ENCODE measurements around the gene SMPDL3A.
A peak's percentile ranks its signal among the peaks of the same experiment; 100 is the strongest.

SMPDL3A gene

DNA sequence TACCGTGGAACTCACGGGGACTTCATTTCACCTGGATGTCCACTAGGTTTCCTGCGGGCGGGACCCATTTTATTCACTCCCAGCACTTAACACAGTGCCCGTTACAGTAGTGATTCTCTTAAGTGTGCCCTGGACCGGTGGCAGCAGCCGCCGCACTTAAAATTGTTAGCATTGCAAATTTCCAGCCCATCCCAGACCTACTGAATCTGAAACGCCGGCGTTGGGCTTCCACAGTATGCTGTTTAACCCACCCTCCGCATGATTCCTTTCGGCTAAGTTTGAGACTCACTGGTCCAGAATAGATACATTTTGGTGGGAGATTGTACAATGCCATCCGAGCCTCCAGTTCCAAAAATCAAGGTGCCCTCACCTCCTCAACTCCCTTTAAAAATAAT is 967 bp downstream of the SMPDL3A start:
- TF ChIP-seq L3MBTL2 (conservative IDR thresholded peaks at IDR 0.05) (no peak), SP1 (IDR thresholded peaks at IDR 0.05) (no peak), FOXM1 (IDR thresholded peaks at IDR 0.05; ENCODE audit: borderline replicate concordance) (no peak), HDGF (IDR thresholded peaks at IDR 0.05; ENCODE audit: borderline replicate concordance) (no peak), FOXK2 (IDR thresholded peaks at IDR 0.05) (no peak), ZNF384 (IDR thresholded peaks at IDR 0.05) (no peak), CTBP1 (IDR thresholded peaks at IDR 0.05; ENCODE audit: borderline replicate concordance) (no peak), ELF4 (IDR thresholded peaks at IDR 0.05) (no peak), NFRKB (IDR thresholded peaks at IDR 0.05) (no peak)

DNA sequence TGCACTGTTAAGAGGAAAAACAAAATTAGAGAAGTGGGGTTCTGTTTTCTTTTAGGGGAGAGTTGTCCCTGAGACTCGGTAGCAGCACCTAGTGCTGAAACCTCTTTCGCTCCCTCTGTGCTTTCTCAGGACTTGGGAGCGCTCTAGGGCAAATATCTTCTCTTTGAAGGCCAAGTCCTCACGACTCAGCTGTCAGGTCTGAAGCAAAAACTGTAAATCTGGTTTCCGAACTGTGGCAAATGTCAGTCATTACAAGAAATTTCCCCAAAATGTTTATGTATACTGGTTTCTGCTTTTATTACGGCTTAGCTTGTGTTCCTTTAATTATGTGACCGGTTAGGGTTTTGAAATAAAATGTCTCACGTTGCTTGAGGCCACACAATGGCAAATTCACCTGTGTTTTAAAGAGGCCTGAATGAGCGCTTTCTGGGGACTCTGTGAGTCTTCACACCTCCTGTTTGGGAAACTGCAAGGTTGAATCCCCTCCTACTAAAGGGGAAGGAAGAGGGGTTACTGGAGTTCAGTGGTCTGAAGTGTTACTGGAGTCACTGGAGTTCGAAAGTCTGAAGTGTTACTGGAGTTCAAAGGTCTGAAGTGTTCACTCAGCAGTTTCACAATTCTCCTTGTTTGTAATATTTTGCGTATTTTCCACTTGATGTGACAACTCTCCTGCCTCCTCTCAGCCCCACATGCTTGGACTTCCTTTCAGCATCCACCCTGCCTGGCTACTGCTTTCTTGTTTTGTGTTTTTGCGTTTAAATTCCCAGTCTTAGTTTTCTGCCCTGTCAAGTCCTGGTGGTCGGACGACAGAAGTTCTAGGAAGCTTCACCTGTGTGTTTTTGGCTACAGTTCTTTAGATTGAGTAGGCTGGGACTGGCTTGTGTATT is 1.6 kb downstream of the SMPDL3A start:
- ChIA-PET POLR2A (no interaction called here), CTCF (interaction anchor here (0.6 to 2.1 kb wide), 4 partner anchors 12 to 1103 kb away, joined by 3 to 11 read pairs (median 4); no protein-coding TSS in a partner anchor)
- TF ChIP-seq BHLHE40 (IDR thresholded peaks at IDR 0.05; ENCODE audit: borderline replicate concordance) (no peak), FOXM1 (IDR thresholded peaks at IDR 0.05; ENCODE audit: borderline replicate concordance) (no peak), L3MBTL2 (conservative IDR thresholded peaks at IDR 0.05) (no peak), SP1 (IDR thresholded peaks at IDR 0.05) (no peak), LEF1 (IDR thresholded peaks at IDR 0.05; ENCODE audit: borderline replicate concordance) (no peak)
- TF ChIP-seq, protein P1, sequence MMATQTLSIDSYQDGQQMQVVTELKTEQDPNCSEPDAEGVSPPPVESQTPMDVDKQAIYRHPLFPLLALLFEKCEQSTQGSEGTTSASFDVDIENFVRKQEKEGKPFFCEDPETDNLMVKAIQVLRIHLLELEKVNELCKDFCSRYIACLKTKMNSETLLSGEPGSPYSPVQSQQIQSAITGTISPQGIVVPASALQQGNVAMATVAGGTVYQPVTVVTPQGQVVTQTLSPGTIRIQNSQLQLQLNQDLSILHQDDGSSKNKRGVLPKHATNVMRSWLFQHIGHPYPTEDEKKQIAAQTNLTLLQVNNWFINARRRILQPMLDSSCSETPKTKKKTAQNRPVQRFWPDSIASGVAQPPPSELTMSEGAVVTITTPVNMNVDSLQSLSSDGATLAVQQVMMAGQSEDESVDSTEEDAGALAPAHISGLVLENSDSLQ (IDR thresholded peaks at IDR 0.05) = peak; percentile 66
- DNase-seq (ENCODE audit: extremely low spot score) = no peak

More for the DNA sequence above, 967 bp downstream of the SMPDL3A start:
- ChIA-PET CTCF (interaction anchor here (0.6 to 2.1 kb wide), 5 partner anchors 8 to 594 kb away, joined by 3 to 11 read pairs (median 3); no protein-coding TSS in a partner anchor), POLR2A (interaction anchor here (0.8 to 1.9 kb wide), 14 partner anchors 8 to 63 kb away, joined by 3 to 16 read pairs (median 4); partner anchors contain the start of gene FABP7)
- DNase-seq (ENCODE audit: extremely low spot score) = no peak

DNA sequence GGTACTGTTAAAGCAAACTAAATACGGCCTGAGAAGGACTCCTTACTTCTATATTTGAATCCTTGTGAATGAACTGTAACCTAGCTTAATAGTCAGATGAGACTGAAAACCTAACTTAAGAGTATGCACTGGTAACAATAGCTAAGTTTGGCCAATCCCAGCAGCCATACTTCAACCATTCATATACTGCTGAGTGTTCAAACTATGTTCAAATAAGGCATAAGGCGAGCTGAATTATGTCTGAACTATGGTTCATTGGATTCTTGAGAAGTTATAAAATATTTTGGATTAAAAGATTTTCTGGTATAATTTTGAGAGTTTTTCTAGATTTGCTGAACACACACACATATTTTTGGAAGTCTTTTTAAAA is 2.2 kb downstream of the SMPDL3A start:
- DNase-seq (ENCODE audit: extremely low spot score) = no peak
- CTCF ChIA-PET = interaction anchor here (1.0 kb wide), 1 partner anchor 11 kb away, joined by 3 read pairs; no protein-coding TSS in a partner anchor
- POLR2A ChIA-PET = no interaction called here
- TF ChIP-seq SP1 (IDR thresholded peaks at IDR 0.05) = no peak
- no peak for TF ChIP-seq FOXM1 (IDR thresholded peaks at IDR 0.05; ENCODE audit: borderline replicate concordance)
- TF ChIP-seq NFRKB (IDR thresholded peaks at IDR 0.05) = no peak
- no peak for TF ChIP-seq SUZ12 (IDR thresholded peaks at IDR 0.05)
- TF ChIP-seq LEF1 (IDR thresholded peaks at IDR 0.05; ENCODE audit: borderline replicate concordance) = no peak
- TF ChIP-seq BHLHE40 (IDR thresholded peaks at IDR 0.05; ENCODE audit: borderline replicate concordance) = no peak
- TF ChIP-seq TARDBP (IDR thresholded peaks at IDR 0.05) = no peak
- TF ChIP-seq HDGF (IDR thresholded peaks at IDR 0.05; ENCODE audit: borderline replicate concordance) = no peak
- no peak for TF ChIP-seq ZNF384 (IDR thresholded peaks at IDR 0.05)
- no peak for TF ChIP-seq ARNT (IDR thresholded peaks at IDR 0.05)
- no peak for TF ChIP-seq L3MBTL2 (conservative IDR thresholded peaks at IDR 0.05)
- TF ChIP-seq FOXK2 (IDR thresholded peaks at IDR 0.05) = no peak
- TF ChIP-seq CTBP1 (IDR thresholded peaks at IDR 0.05; ENCODE audit: borderline replicate concordance) = no peak
- TF ChIP-seq, protein P1 (IDR thresholded peaks at IDR 0.05) = no peak
- TF ChIP-seq FOXA1 (IDR thresholded peaks at IDR 0.05) = no peak
- TF ChIP-seq ELF4 (IDR thresholded peaks at IDR 0.05) = no peak

DNA sequence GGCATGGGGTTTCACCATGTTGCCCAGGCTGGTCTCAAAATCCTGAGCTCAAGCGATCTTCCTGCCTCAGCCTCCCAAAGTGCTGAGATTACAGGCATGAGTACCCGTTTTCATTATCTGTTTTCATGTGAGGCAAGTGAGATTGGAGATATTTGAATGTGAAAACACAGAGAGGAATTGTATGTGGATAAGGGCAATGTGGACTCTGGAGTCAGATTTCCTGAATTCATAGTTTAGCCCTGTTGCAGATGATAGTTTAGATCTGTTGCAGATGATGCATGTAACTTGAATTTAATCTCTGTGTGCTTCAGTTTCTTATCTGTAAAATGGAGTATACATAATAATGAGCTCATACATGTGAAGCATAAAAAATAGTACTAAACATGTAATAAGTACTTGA is 3.7 kb downstream of the SMPDL3A start:
- no peak for DNase-seq (ENCODE audit: extremely low spot score)
- TF ChIP-seq FOXM1 (IDR thresholded peaks at IDR 0.05; ENCODE audit: borderline replicate concordance) = no peak
- no peak for TF ChIP-seq ARNT (IDR thresholded peaks at IDR 0.05)
- no peak for TF ChIP-seq LEF1 (IDR thresholded peaks at IDR 0.05; ENCODE audit: borderline replicate concordance)
- TF ChIP-seq SUZ12 (IDR thresholded peaks at IDR 0.05) = no peak
- no peak for TF ChIP-seq L3MBTL2 (conservative IDR thresholded peaks at IDR 0.05)
- TF ChIP-seq NFRKB (IDR thresholded peaks at IDR 0.05) = no peak
- no peak for TF ChIP-seq SP1 (IDR thresholded peaks at IDR 0.05)
- no peak for TF ChIP-seq BHLHE40 (IDR thresholded peaks at IDR 0.05; ENCODE audit: borderline replicate concordance)
- TF ChIP-seq FOXA1 (IDR thresholded peaks at IDR 0.05) = no peak
- no peak for TF ChIP-seq FOXK2 (IDR thresholded peaks at IDR 0.05)
- TF ChIP-seq TARDBP (IDR thresholded peaks at IDR 0.05) = no peak
- TF ChIP-seq, protein P1 (IDR thresholded peaks at IDR 0.05) = no peak
- no peak for TF ChIP-seq HDGF (IDR thresholded peaks at IDR 0.05; ENCODE audit: borderline replicate concordance)
- TF ChIP-seq ZNF384 (IDR thresholded peaks at IDR 0.05) = no peak
- no peak for TF ChIP-seq CTBP1 (IDR thresholded peaks at IDR 0.05; ENCODE audit: borderline replicate concordance)
- TF ChIP-seq ELF4 (IDR thresholded peaks at IDR 0.05) = no peak
- POLR2A ChIA-PET = interaction anchor here (1.4 kb wide), 1 partner anchor 9 kb away, joined by 3 read pairs; no protein-coding TSS in a partner anchor
- CTCF ChIA-PET = interaction anchor here (1.0 kb wide), 1 partner anchor 40 kb away, joined by 3 read pairs; no protein-coding TSS in a partner anchor

DNA sequence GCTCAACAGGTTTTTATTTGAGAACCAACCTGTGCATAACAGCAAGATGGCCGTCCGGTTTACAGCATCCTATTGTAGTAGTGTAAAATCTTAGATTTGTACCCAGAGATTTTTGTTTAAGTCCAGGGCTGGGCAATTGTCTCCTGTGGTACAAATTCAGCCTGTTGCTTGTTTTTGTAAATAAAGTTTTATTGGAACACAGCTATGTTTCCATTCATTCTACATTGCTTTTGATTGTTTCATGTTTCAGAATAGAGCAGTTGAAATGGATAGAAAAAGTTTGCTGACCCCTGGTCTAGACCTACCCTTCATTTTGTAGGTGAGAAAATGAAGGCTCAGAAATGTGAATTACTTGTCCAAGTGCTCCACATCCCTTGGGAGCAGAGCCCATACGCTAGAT is 8.5 kb downstream of the SMPDL3A start:
- TF ChIP-seq BHLHE40 (IDR thresholded peaks at IDR 0.05; ENCODE audit: borderline replicate concordance) (no peak), ZNF384 (IDR thresholded peaks at IDR 0.05) (no peak)
- ChIA-PET CTCF (interaction anchor here (1.3 kb wide), 1 partner anchor 41 kb away, joined by 3 read pairs; no protein-coding TSS in a partner anchor), POLR2A (interaction anchor here (2.2 kb wide), 1 partner anchor 8 kb away, joined by 16 read pairs; the partner anchor contains the start of gene SMPDL3A)
- no peak for DNase-seq (ENCODE audit: extremely low spot score)

Measured in HEK293T (cell line).